HepG2 (cell line): ENCODE results near the gene HOMEZ. TPM values are rescaled to one million over a fixed set of nuclear protein-coding genes. Genes with fewer than 3 reads are reported as not detected.

Experiments used
- ATF6 ChIP-seq: sonication (generic); formaldehyde crosslinking; conservative IDR thresholded peaks from 2 replicates; pipeline ENCODE4 v1.4.0; 2020; ENCODE audit warnings: missing genetic modification reagents
- HMGXB4 ChIP-seq, 2 experiments: sonication (generic) in 1 of 2; formaldehyde crosslinking in 1 of 2; IDR thresholded peaks; 2 replicates each; pipeline versions ENCODE4 v1.4.0 to v1.6.1; 2018 to 2020; ENCODE audit warnings: missing genetic modification reagents in 2 of 2, borderline replicate concordance in 1 of 2, low read depth in 1 of 2, mild to moderate bottlenecking in 1 of 2, missing biosample characterization in 1 of 2
- IRX3 ChIP-seq: sonication (generic); formaldehyde crosslinking; IDR thresholded peaks from 2 replicates; pipeline ENCODE4 v1.8.1; 2023; ENCODE audit warnings: mild to moderate bottlenecking, low read depth, missing genetic modification reagents, borderline replicate concordance
- LBX2 ChIP-seq: sonication (generic); formaldehyde crosslinking; IDR thresholded peaks from 2 replicates; pipeline ENCODE4 v1.5.0; 2020; ENCODE audit warnings: missing genetic modification reagents, mild to moderate bottlenecking, borderline replicate concordance
- MXI1 ChIP-seq: IDR thresholded peaks from 3 replicates; pipeline ENCODE4 v1.6.1; 2012; ENCODE audit warnings: low read depth, low read length, inconsistent platforms, borderline replicate concordance
- NBN ChIP-seq: fragments of 450-650 bp; conservative IDR thresholded peaks from 2 replicates; pipeline ENCODE4 v1.6.1; 2017
- POLR2AphosphoS5 ChIP-seq: IDR thresholded peaks from 2 replicates; pipeline ENCODE4 v1.6.1; 2012; ENCODE audit warnings: low read depth, low read length
- RBFOX2 ChIP-seq: fragments of 200-400 bp; formaldehyde crosslinking; IDR thresholded peaks from 2 replicates; pipeline ENCODE4 v1.6.1; 2017; ENCODE audit warnings: low read depth, mild to moderate bottlenecking, low read length
- SUZ12 ChIP-seq: fragments of 150-350 bp; IDR thresholded peaks from 2 replicates; pipeline ENCODE4 v1.6.1; 2014; ENCODE audit warnings: low read depth, low read length
- TOPORS ChIP-seq: sonication (generic); formaldehyde crosslinking; IDR thresholded peaks from 2 replicates; pipeline ENCODE4 v1.8.0; 2023; ENCODE audit warnings: mild to moderate bottlenecking, missing genetic modification reagents
- ZFX ChIP-seq: sonication (generic); formaldehyde crosslinking; IDR thresholded peaks from 2 replicates; pipeline ENCODE4 v1.4.0; 2020; ENCODE audit warnings: mild to moderate bottlenecking, low read depth, missing genetic modification reagents, moderate library complexity
- ZNF281 ChIP-seq: sonication (generic); formaldehyde crosslinking; IDR thresholded peaks from 2 replicates; pipeline ENCODE4 v1.4.0; 2020; ENCODE audit warnings: missing genetic modification reagents, borderline replicate concordance
- ZNF431 ChIP-seq: sonication (generic); formaldehyde crosslinking; IDR thresholded peaks from 2 replicates; pipeline ENCODE4 v1.9.0; 2022; ENCODE audit warnings: missing genetic modification reagents, low read depth, mild to moderate bottlenecking, borderline replicate concordance
- ZNF513 ChIP-seq: sonication (generic); formaldehyde crosslinking; conservative IDR thresholded peaks from 2 replicates; pipeline ENCODE4 v1.5.0; 2020; ENCODE audit warnings: missing genetic modification reagents
- ZNF644 ChIP-seq: IDR thresholded peaks from 2 replicates; pipeline ENCODE4 v1.6.1; 2016; ENCODE audit warnings: low read depth
- ZNF704 ChIP-seq: sonication (generic); formaldehyde crosslinking; IDR thresholded peaks from 2 replicates; pipeline ENCODE4 v1.8.1; 2023; ENCODE audit warnings: mild to moderate bottlenecking, inconsistent platforms, moderate library complexity, missing genetic modification reagents, borderline replicate concordance
- ZNF792 ChIP-seq: IDR thresholded peaks from 2 replicates; pipeline ENCODE4 v1.6.1; 2016
- polyA plus RNA-seq, 8 experiments: library from polyadenylated mRNA; depleted of rRNA in 3 of 8; stranded (reverse) in 7 of 8; unstranded in 1 of 8; fragments of >200 nt; fragmentation: Illumina TruSeq in 4 of 8; extraction: Trizol in 4 of 8; gene quantifications; 2 replicates each; pipeline versions ENCODE4 v1.2.1 to v1.2.3, GENCODE V29; 2011 to 2016; ENCODE audit warnings: low read depth in 4 of 8, missing spikeins in 1 of 8, mixed read lengths in 1 of 8; ENCODE audit not compliant: insufficient read depth in 1 of 8
- total RNA-seq, 5 experiments: library from RNA; depleted of rRNA; stranded (reverse); fragments of >200 nt; fragmentation: Illumina TruSeq; extraction: Trizol; gene quantifications; 2 replicates each; pipeline ENCODE4 v1.2.3, GENCODE V29; 2016; ENCODE audit warnings: low read depth in 1 of 5

The HOMEZ gene
- total and polyA plus RNA-seq, 2 of the 13 experiments (the other 11 are each of a cell fraction or from before 2014, with no cell fraction given) = 14.5 to 31.8 TPM

- TF ChIP-seq LBX2 (CRISPR knock-in tag) (no peak; the same call in 1 of the 2 replicates), ATF6 (CRISPR knock-in tag) (no peak), ZNF431 (CRISPR knock-in tag) (no peak), ZNF792 (CRISPR knock-in tag) (peak; percentile 95), IRX3 (peak; percentile 57; the same call in 1 of the 2 replicates), MXI1 (peak; percentile 91; the same call in 2 of the 3 replicates), ZNF644 (CRISPR knock-in tag) (peak; percentile 100), SUZ12 (peak; percentile 28; the same call in 1 of the 2 replicates), TOPORS (peak; percentile 98), ZFX (CRISPR knock-in tag) (peak; percentile 98), NBN (no peak), ZNF513 (CRISPR knock-in tag) (peak; percentile 50; the same call in 1 of the 2 replicates), POLR2AphosphoS5 (peak; percentile 90), ZNF704 (CRISPR knock-in tag) (peak; percentile 97), RBFOX2 (peak; percentile 81), HMGXB4 (CRISPR knock-in tag; IDR thresholded peaks at IDR 0.05; ENCODE audit: borderline replicate concordance in 1 of 2, low read depth in 1 of 2) (peak; percentile 90 to 93), ZNF281 (CRISPR knock-in tag) (peak; percentile 57)
These were observed 34.9 kb upstream of the HOMEZ start, which contains the start of gene PABPN1 (continued) for GRCh38 chr14:23320584-23321571.
